Spleen (tissue), 11 donors: ENCODE results near the gene KLF7. TPM values are rescaled to one million over a fixed set of nuclear protein-coding genes. Genes with fewer than 3 reads are reported as not detected.

Experiments
- DNase-seq: peaks from one replicate; pipeline ENCODE4 v3.0.0-alpha.2; 2020
- H3K27ac ChIP-seq, 8 donors: fragments of 200-600 bp; sonication (generic) in 7 of 8; 1 replicate in 4 of 8; 2 replicates in 4 of 8; pipeline versions ENCODE4 v1.5.0 to v1.8.0; 2016 to 2021; ENCODE audit warnings: inconsistent platforms in 4 of 8, mild to moderate bottlenecking in 4 of 8, moderate library complexity in 1 of 8
- H3K27me3 ChIP-seq, 7 donors: fragments of 200-600 bp; sonication (generic) in 6 of 7; replicated peaks in 1 of 7; 1 replicate in 4 of 7; 2 replicates in 3 of 7; pipeline versions ENCODE4 v1.5.0 to v1.8.0; 2016 to 2021; ENCODE audit warnings: inconsistent platforms in 3 of 7, mild to moderate bottlenecking in 1 of 7
- H3K36me3 ChIP-seq, 6 donors: fragments of 200-600 bp; sonication (generic) in 5 of 6; 1 replicate in 4 of 6; 2 replicates in 2 of 6; pipeline versions ENCODE4 v1.5.0 to v1.8.0; 2016 to 2021; ENCODE audit warnings: inconsistent platforms in 2 of 6
- H3K4me1 ChIP-seq, 6 donors: fragments of 200-600 bp; sonication (generic) in 5 of 6; 1 replicate in 3 of 6; 2 replicates in 3 of 6; pipeline versions ENCODE4 v1.5.0 to v1.8.0; 2016 to 2021; ENCODE audit warnings: inconsistent platforms in 3 of 6
- H3K4me3 ChIP-seq, 8 donors: fragments of 200-600 bp; sonication (generic) in 7 of 8; 1 replicate in 4 of 8; 2 replicates in 4 of 8; pipeline versions ENCODE4 v1.5.0 to v1.8.0; 2016 to 2021; ENCODE audit warnings: inconsistent platforms in 4 of 8, mild to moderate bottlenecking in 4 of 8, moderate library complexity in 2 of 8
- H3K9me3 ChIP-seq, 8 donors: fragments of 200-600 bp; sonication (generic) in 7 of 8; 1 replicate in 4 of 8; 2 replicates in 4 of 8; pipeline versions ENCODE4 v1.5.0 to v1.8.0; 2016 to 2021; ENCODE audit warnings: inconsistent platforms in 4 of 8
- CTCF ChIP-seq, 11 experiments: fragments of 200-600 bp in 7 of 11; fragments of 450-650 bp in 4 of 11; sonication (generic) in 4 of 11; IDR thresholded peaks in 8 of 11; conservative IDR thresholded peaks in 3 of 11; 1 replicate in 7 of 11; 2 replicates in 4 of 11; pipeline versions ENCODE4 v1.4.0 to v1.8.0; 2016 to 2021; ENCODE audit warnings: antibody characterized with exemption in 11 of 11, inconsistent platforms in 4 of 11, mild to moderate bottlenecking in 1 of 11
- POLR2A ChIP-seq, 3 donors: fragments of 450-650 bp; IDR thresholded peaks; one replicate each; pipeline ENCODE4 v1.5.1; 2017; ENCODE audit warnings: antibody characterized with exemption in 3 of 3, mild to moderate bottlenecking in 1 of 3
- POLR2AphosphoS5 ChIP-seq, 3 donors: sonication (generic); formaldehyde crosslinking; IDR thresholded peaks; one replicate each; pipeline ENCODE4 v1.5.1; 2017; ENCODE audit warnings: antibody characterized with exemption in 3 of 3
- WGBS, 5 donors: extraction: QIAGEN DNeasy Blood & Tissue Kit in 3 of 5; methylation state at CpG; one replicate each; pipeline versions ENCODE4 v1.1.5 to v1.1.7; 2013 to 2018; 5-methylcytosine and 5-hydroxymethylcytosine counted together
- intact Hi-C: fragments of 100-400 bp; cut with DNase I; formaldehyde crosslinking; loops from one replicate; pipeline ENCODE4 v1.15.0; 2023; ENCODE audit warnings: low total_unique reads
- polyA plus RNA-seq, 3 donors: library from polyadenylated mRNA; stranded (reverse); fragments of 200-250 nt; gene quantifications; one replicate each; pipeline ENCODE4 v1.2.1, GENCODE V29; 2013
- total RNA-seq, 7 donors: library from RNA; depleted of rRNA in 3 of 7; stranded (reverse); fragments of >200 nt in 3 of 7; fragmentation: NEBNext Ultra II Directional in 4 of 7; extraction: Animal tissue kit (Norgen Biotek cat#: 25700) in 4 of 7; gene quantifications; one replicate each; pipeline versions ENCODE4 v1.1.0 to v1.2.1, GENCODE V29; 2016 to 2021
- donor health status: healthy with polysubstance abuse.
- donor health status: DM: no; HTN: no; CAD: no; lungs with moderate emphysema.
- donor health status: DM: no; HTN: no; CAD: no.
- donor health status: Bipolar disorder and iron deficiency.
- donor health status: healthy.
- donor health status: DM: no; HTN: no; CAD: no.
- donor health status: DM: yes; HTN: yes; CAD: no.

Gene KLF7
- total and polyA plus RNA-seq, 10 donors, result 2.9 to 74.4 (median 27.8) TPM

- Histone ChIP-seq H3K9me3 (no peaks in the 10 kb centered on the region), H3K27ac (peak overlapping the region in 3 of 8 donors; percentile 4 to 31 (median 19)), H3K36me3 (no peaks in the 10 kb centered on the region), H3K4me1 (peaks cover 0 to 11% (median 6%) of the 10 kb centered on the region in 6 donors), H3K27me3 (no peaks in the 10 kb centered on the region), H3K4me3 (no peak overlapping the region)
- intact Hi-C loops, result no loop called here
- WGBS, 5 donors, result 25 to 35% (median 32%) methylated on average over 3 of the region's 3 CpGs
- DNase-seq, result no peak
- no peak for TF ChIP-seq CTCF (IDR thresholded peaks at IDR 0.05 in 8 of 11, conservative IDR thresholded peaks at IDR 0.05 in 3 of 11)
- no peak for TF ChIP-seq POLR2A (IDR thresholded peaks at IDR 0.05)
- TF ChIP-seq POLR2AphosphoS5 (IDR thresholded peaks at IDR 0.05), result no peak
Observed at GRCh38 chr2:207066791-207067460, 98.8 kb downstream of the KLF7 start.

GRCh38 chr2:207066166-207066565 lies 99.6 kb downstream of the KLF7 start:
- 54 to 78% (median 60%) methylated on average over 2 of the region's 2 CpGs for WGBS, 5 donors
- Histone ChIP-seq H3K4me1 (peaks cover 0 to 11% (median 6%) of the 10 kb centered on the region in 6 donors), H3K4me3 (no peak overlapping the region), H3K36me3 (no peaks in the 10 kb centered on the region), H3K9me3 (no peaks in the 10 kb centered on the region), H3K27me3 (no peaks in the 10 kb centered on the region), H3K27ac (no peak overlapping the region)
- no peak for TF ChIP-seq POLR2AphosphoS5 (IDR thresholded peaks at IDR 0.05)
- TF ChIP-seq CTCF (IDR thresholded peaks at IDR 0.05 in 8 of 11, conservative IDR thresholded peaks at IDR 0.05 in 3 of 11), result no peak
- TF ChIP-seq POLR2A (IDR thresholded peaks at IDR 0.05), result no peak
- no peak for DNase-seq
- intact Hi-C loops, result no loop called here

GRCh38 chr2:207064128-207064690 lies 101.5 kb downstream of the KLF7 start:
- H3K4me3 ChIP-seq, result no peak overlapping the region
- H3K36me3 ChIP-seq, result no peaks in the 10 kb centered on the region
- H3K27me3 ChIP-seq, result no peaks in the 10 kb centered on the region
- TF ChIP-seq POLR2A (IDR thresholded peaks at IDR 0.05), result no peak
- TF ChIP-seq CTCF (IDR thresholded peaks at IDR 0.05 in 8 of 11, conservative IDR thresholded peaks at IDR 0.05 in 3 of 11), result no peak
- no peak for TF ChIP-seq POLR2AphosphoS5 (IDR thresholded peaks at IDR 0.05)
- DNase-seq, result no peak
- 79 to 82% (median 81%) methylated on average over 11 of the region's 11 CpGs for WGBS, 5 donors
- no peaks in the 10 kb centered on the region for H3K9me3 ChIP-seq
- peaks cover 0 to 11% (median 6%) of the 10 kb centered on the region in 6 donors for H3K4me1 ChIP-seq
- intact Hi-C loops, result no loop called here
- no peak overlapping the region for H3K27ac ChIP-seq

GRCh38 chr2:207061181-207061580 lies 104.6 kb downstream of the KLF7 start:
- WGBS, 5 donors, result 79 to 93% (median 87%) methylated on average over 1 of the region's 1 CpG
- no peaks in the 10 kb centered on the region for H3K36me3 ChIP-seq

More at GRCh38 chr2:207061181-207061580, 104.6 kb downstream of the KLF7 start:
- Histone ChIP-seq H3K4me3 (no peak overlapping the region), H3K9me3 (no peaks in the 10 kb centered on the region), H3K27ac (no peak overlapping the region), H3K4me1 (no peaks in the 10 kb centered on the region), H3K27me3 (no peaks in the 10 kb centered on the region)
- intact Hi-C loops, result no loop called here
- DNase-seq, result no peak
- no peak for TF ChIP-seq POLR2AphosphoS5 (IDR thresholded peaks at IDR 0.05)
- no peak for TF ChIP-seq POLR2A (IDR thresholded peaks at IDR 0.05)
- TF ChIP-seq CTCF (IDR thresholded peaks at IDR 0.05 in 8 of 11, conservative IDR thresholded peaks at IDR 0.05 in 3 of 11), result no peak
